ENCODE data around the gene RIMBP2.

RIMBP2 gene

DNA sequence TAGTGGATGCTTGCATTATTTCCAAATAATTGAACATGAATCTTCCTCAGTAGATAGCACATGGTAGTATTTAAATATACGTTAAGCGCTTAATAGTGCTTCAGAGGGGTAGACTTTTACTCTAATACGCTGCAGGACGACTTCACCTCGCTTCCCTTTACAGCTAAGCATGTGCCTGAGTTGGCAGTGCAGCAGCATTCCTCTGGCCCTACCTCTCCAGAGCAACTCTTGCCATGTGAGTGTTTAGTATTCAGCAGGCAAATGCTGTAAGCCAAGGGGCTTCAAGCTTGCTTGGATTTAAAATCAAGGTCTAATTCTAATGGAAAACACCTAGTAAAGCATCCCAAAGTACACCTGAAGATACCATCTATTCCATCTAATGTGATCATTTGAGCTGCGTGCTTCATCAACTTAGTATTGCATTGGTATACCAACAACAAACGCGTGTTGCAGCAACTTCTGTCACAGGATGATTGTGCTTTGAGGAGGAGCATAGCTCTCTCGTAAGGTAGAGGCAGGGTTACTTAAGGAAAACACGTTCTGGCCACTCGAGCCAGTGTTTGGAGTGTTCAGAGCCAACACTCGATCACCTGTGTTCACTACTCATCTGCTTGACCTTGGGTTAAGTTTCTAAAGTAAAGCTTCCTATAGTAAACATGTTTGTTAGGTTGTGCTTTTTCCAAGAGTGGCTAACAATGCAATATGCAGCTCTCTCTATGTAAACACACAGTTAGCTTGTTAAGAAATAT lies 317.8 kb downstream of the RIMBP2 start:
- DNase-seq (ENCODE audit: low read depth): peak; percentile 76
- no peak overlapping the region for H3K4me3 ChIP-seq (ENCODE audit: low read depth, low read length)
- TF ChIP-seq CTCF (IDR thresholded peaks at IDR 0.05; ENCODE audit: control insufficient read depth, extremely low read depth, insufficient read depth): no peak

- no peak for DNase-seq (ENCODE audit: low read depth)
- H3K4me3 ChIP-seq (ENCODE audit: low read depth, low read length): no peak overlapping the region
- TF ChIP-seq CTCF (IDR thresholded peaks at IDR 0.05; ENCODE audit: control insufficient read depth, extremely low read depth, insufficient read depth): no peak
These were observed 319.4 kb downstream of the RIMBP2 start for GRCh38 chr12:130396667-130397066.

GRCh38 chr12:130394906-130395305 lies 321.2 kb downstream of the RIMBP2 start:
- no peak for DNase-seq (ENCODE audit: low read depth)
- TF ChIP-seq CTCF (IDR thresholded peaks at IDR 0.05; ENCODE audit: control insufficient read depth, extremely low read depth, insufficient read depth): no peak
- H3K4me3 ChIP-seq (ENCODE audit: low read depth, low read length): no peak overlapping the region

- H3K4me3 ChIP-seq (ENCODE audit: low read depth, low read length): no peak overlapping the region
- no peak for TF ChIP-seq CTCF (IDR thresholded peaks at IDR 0.05; ENCODE audit: control insufficient read depth, extremely low read depth, insufficient read depth)
- DNase-seq (ENCODE audit: low read depth): no peak
These were observed 324.9 kb downstream of the RIMBP2 start for GRCh38 chr12:130391186-130391585.

DNA sequence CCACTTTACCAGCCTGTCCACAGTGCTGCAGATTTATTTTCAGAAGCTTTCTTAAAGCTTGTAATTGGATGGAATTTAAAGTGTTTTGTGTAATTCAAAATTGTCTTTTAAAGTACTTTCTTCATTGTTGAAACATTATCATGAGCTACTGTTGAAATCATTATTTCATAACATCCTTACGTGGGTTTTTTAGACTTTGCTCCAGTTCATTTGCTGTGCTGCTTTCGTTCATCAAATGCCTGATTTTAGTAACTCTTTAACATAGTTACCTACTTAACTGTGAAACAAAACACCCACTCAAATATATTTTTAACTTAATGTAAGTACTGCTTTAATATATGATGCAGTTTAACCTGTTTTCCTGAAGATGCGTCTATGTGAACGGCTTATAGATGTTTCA lies 330.9 kb downstream of the RIMBP2 start:
- no peak for TF ChIP-seq CTCF (IDR thresholded peaks at IDR 0.05; ENCODE audit: control insufficient read depth, extremely low read depth, insufficient read depth)
- no peak for DNase-seq (ENCODE audit: low read depth)
- no peak overlapping the region for H3K4me3 ChIP-seq (ENCODE audit: low read depth, low read length)

DNA sequence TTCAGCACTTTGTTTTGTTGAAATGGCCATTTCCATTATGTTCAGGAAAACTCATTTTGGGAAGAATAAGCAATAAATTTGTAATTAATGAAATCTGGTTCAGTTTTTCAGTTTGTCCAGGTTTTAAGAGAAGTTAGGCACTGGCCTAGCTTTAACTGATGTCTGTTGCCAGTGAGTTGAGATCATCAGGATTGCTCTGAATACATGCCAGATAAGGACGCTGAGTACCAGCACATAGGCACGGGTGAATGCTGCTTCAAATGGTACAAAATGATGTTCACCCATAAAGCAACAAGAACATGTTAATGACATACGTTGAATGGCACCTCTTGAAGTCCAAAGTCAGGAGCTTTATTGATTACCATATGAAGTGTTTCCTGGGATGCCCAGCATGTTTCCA lies 331.9 kb downstream of the RIMBP2 start:
- no peak for TF ChIP-seq CTCF (IDR thresholded peaks at IDR 0.05; ENCODE audit: control insufficient read depth, extremely low read depth, insufficient read depth)
- DNase-seq (ENCODE audit: low read depth): no peak
- no peak overlapping the region for H3K4me3 ChIP-seq (ENCODE audit: low read depth, low read length)

GRCh38 chr12:130382818-130383217 lies 333.3 kb downstream of the RIMBP2 start:
- no peak for DNase-seq (ENCODE audit: low read depth)
- no peak overlapping the region for H3K4me3 ChIP-seq (ENCODE audit: low read depth, low read length)
- no peak for TF ChIP-seq CTCF (IDR thresholded peaks at IDR 0.05; ENCODE audit: control insufficient read depth, extremely low read depth, insufficient read depth)

Measured in LNCaP clone FGC (cell line).